HepG2 (cell line): ENCODE measurements around the gene TGM1. TPM values are rescaled to one million over a fixed set of nuclear protein-coding genes. Genes with fewer than 3 reads are reported as not detected.
A peak's percentile ranks its signal among the peaks of the same experiment; 100 is the strongest.

Experiments
- ASH2L ChIP-seq: fragments of 300-600, 200-600 bp; sonication (generic); IDR thresholded peaks from 2 replicates; pipeline ENCODE4 v1.7.0; 2017; ENCODE audit warnings: low read depth, mild to moderate bottlenecking, moderate library complexity, mixed read lengths, low read length; ENCODE audit not compliant: insufficient read length
- CCDC6 ChIP-seq: sonication (generic); formaldehyde crosslinking; IDR thresholded peaks from 2 replicates; pipeline ENCODE4 v1.8.1; 2022; ENCODE audit warnings: mild to moderate bottlenecking, missing genetic modification reagents, moderate library complexity
- GPN1 ChIP-seq: sonication (generic); formaldehyde crosslinking; IDR thresholded peaks from 2 replicates; pipeline ENCODE4 v1.5.1; 2020; ENCODE audit warnings: missing genetic modification reagents, borderline replicate concordance
- NFYB ChIP-seq: sonication (generic); formaldehyde crosslinking; IDR thresholded peaks from 2 replicates; pipeline ENCODE4 v1.4.0; 2020; ENCODE audit warnings: missing genetic modification reagents
- ZFP1 ChIP-seq: IDR thresholded peaks from 2 replicates; pipeline ENCODE4 v1.6.1; 2016
- ZNF180 ChIP-seq: sonication (generic); formaldehyde crosslinking; IDR thresholded peaks from 2 replicates; pipeline ENCODE4 v1.4.0; 2020; ENCODE audit warnings: low read depth, missing genetic modification reagents, borderline replicate concordance
- ZNF333 ChIP-seq: sonication (generic); formaldehyde crosslinking; IDR thresholded peaks from 2 replicates; pipeline ENCODE4 v1.4.0; 2020; ENCODE audit warnings: mild to moderate bottlenecking, missing genetic modification reagents, borderline replicate concordance
- ZNF510 ChIP-seq: sonication (generic); formaldehyde crosslinking; IDR thresholded peaks from 2 replicates; pipeline ENCODE4 v1.4.0; 2020; ENCODE audit warnings: low read depth, mild to moderate bottlenecking, missing genetic modification reagents
- ZNF564 ChIP-seq: sonication (generic); formaldehyde crosslinking; IDR thresholded peaks from 2 replicates; pipeline ENCODE4 v1.8.1; 2023; ENCODE audit warnings: mild to moderate bottlenecking, missing genetic modification reagents
- ZZZ3 ChIP-seq: sonication (generic); formaldehyde crosslinking; IDR thresholded peaks from 2 replicates; pipeline ENCODE4 v1.4.0; 2020; ENCODE audit warnings: missing genetic modification reagents, mild to moderate bottlenecking, borderline replicate concordance
- polyA plus RNA-seq, 8 experiments: library from polyadenylated mRNA; depleted of rRNA in 3 of 8; stranded (reverse) in 7 of 8; unstranded in 1 of 8; fragments of >200 nt; fragmentation: Illumina TruSeq in 4 of 8; extraction: Trizol in 4 of 8; gene quantifications; 2 replicates each; pipeline versions ENCODE4 v1.2.1 to v1.2.3, GENCODE V29; 2011 to 2016; ENCODE audit warnings: low read depth in 4 of 8, missing spikeins in 1 of 8, mixed read lengths in 1 of 8; ENCODE audit not compliant: insufficient read depth in 1 of 8
- total RNA-seq, 5 experiments: library from RNA; depleted of rRNA; stranded (reverse); fragments of >200 nt; fragmentation: Illumina TruSeq; extraction: Trizol; gene quantifications; 2 replicates each; pipeline ENCODE4 v1.2.3, GENCODE V29; 2016; ENCODE audit warnings: low read depth in 1 of 5
- TF ChIP-seq, protein P1 (sequence below): sonication (generic); formaldehyde crosslinking; IDR thresholded peaks from 2 replicates; pipeline ENCODE4 v1.4.0; 2020; ENCODE audit warnings: missing genetic modification reagents
- TF ChIP-seq, protein P2 (sequence below): sonication (generic); formaldehyde crosslinking; IDR thresholded peaks from 2 replicates; pipeline ENCODE4 v1.4.0; 2020; ENCODE audit warnings: missing genetic modification reagents
- TF ChIP-seq, protein P3 (sequence below): sonication (generic); formaldehyde crosslinking; IDR thresholded peaks from 2 replicates; pipeline ENCODE4 v1.4.0; 2020; ENCODE audit warnings: mild to moderate bottlenecking, missing genetic modification reagents
- TF ChIP-seq, protein P4 (sequence below): sonication (generic); formaldehyde crosslinking; IDR thresholded peaks from 2 replicates; pipeline ENCODE4 v1.4.0; 2020; ENCODE audit warnings: mild to moderate bottlenecking, missing genetic modification reagents
- TF ChIP-seq, protein P5 (sequence below): sonication (generic); formaldehyde crosslinking; IDR thresholded peaks from 2 replicates; pipeline ENCODE4 v1.8.1; 2023; ENCODE audit warnings: mild to moderate bottlenecking, moderate library complexity, missing genetic modification reagents
- TF ChIP-seq, protein P6 (sequence below): sonication (generic); formaldehyde crosslinking; IDR thresholded peaks from 2 replicates; pipeline ENCODE4 v1.8.0; 2022; ENCODE audit warnings: low read depth, missing genetic modification reagents
- TF ChIP-seq, protein P7 (sequence below): sonication (generic); formaldehyde crosslinking; conservative IDR thresholded peaks from 2 replicates; pipeline ENCODE4 v1.8.1; 2023; ENCODE audit warnings: missing genetic modification reagents

Gene TGM1
- total and polyA plus RNA-seq, 2 of the 13 experiments (the other 11 are each of a cell fraction or from before 2014, with no cell fraction given) = 3.2 to 10.6 TPM

DNA sequence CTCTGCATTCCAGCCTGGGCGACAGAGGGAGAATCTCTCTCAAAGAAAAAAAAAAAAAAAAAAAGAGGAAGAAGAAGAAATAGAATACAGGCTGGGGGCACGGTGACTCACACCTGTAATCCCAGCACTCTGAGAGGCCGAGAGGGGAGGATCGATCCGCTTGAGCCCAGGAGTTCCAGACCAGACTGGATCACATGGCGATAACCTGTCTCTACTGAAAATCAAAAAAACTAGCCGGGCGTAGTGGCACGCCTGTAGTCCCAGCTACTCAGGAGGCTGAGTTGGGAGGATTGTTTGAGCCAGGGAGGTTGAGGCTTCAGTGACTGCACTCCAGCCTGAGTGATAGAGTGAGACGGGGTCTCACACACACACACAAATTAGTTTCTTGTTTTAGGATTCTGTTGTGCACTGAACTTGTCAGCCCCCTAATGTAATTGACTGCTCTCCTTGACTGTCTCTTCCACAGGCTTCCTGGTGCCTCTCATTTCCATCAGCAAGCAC lies 19.6 kb downstream of the TGM1 start (continued):
- TF ChIP-seq, protein P1, sequence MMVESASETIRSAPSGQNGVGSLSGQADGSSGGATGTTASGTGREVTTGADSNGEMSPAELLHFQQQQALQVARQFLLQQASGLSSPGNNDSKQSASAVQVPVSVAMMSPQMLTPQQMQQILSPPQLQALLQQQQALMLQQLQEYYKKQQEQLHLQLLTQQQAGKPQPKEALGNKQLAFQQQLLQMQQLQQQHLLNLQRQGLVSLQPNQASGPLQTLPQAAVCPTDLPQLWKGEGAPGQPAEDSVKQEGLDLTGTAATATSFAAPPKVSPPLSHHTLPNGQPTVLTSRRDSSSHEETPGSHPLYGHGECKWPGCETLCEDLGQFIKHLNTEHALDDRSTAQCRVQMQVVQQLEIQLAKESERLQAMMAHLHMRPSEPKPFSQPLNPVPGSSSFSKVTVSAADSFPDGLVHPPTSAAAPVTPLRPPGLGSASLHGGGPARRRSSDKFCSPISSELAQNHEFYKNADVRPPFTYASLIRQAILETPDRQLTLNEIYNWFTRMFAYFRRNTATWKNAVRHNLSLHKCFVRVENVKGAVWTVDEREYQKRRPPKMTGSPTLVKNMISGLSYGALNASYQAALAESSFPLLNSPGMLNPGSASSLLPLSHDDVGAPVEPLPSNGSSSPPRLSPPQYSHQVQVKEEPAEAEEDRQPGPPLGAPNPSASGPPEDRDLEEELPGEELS (CRISPR knock-in tag) = peak; percentile 7; the same call in 1 of the 2 replicates
- no peak for TF ChIP-seq CCDC6 (CRISPR knock-in tag)
- TF ChIP-seq, protein P2, sequence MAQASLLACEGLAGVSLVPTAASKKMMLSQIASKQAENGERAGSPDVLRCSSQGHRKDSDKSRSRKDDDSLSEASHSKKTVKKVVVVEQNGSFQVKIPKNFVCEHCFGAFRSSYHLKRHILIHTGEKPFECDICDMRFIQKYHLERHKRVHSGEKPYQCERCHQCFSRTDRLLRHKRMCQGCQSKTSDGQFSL = no peak
- TF ChIP-seq ZNF564 (CRISPR knock-in tag) = no peak
- no peak for TF ChIP-seq NFYB (CRISPR knock-in tag)
- TF ChIP-seq, protein P3, sequence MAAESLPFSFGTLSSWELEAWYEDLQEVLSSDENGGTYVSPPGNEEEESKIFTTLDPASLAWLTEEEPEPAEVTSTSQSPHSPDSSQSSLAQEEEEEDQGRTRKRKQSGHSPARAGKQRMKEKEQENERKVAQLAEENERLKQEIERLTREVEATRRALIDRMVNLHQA (CRISPR knock-in tag) = no peak
- no peak; the same call in 1 of the 2 replicates for TF ChIP-seq ZNF510 (CRISPR knock-in tag)
- TF ChIP-seq, protein P4, sequence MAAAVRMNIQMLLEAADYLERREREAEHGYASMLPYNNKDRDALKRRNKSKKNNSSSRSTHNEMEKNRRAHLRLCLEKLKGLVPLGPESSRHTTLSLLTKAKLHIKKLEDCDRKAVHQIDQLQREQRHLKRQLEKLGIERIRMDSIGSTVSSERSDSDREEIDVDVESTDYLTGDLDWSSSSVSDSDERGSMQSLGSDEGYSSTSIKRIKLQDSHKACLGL (CRISPR knock-in tag) = no peak
- TF ChIP-seq, protein P5, sequence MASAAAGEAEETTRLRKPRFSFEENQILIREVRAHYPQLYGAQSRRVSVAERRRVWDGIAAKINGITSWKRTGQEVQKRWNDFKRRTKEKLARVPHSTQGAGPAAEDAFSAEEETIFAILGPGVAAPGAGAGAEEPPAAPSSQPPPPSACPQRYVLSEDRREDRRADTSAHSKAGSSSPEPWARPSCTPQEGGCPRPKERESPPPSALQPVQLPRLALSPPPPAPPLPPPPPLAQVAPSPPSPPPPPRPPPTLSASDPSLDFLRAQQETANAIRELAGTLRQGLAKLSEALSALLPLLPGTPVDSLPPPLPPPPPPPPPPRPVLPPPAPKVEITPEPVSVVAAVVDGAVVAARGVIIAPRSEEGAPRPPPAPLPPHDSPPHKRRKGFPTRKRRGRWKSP (CRISPR knock-in tag) = no peak
- TF ChIP-seq, protein P6, sequence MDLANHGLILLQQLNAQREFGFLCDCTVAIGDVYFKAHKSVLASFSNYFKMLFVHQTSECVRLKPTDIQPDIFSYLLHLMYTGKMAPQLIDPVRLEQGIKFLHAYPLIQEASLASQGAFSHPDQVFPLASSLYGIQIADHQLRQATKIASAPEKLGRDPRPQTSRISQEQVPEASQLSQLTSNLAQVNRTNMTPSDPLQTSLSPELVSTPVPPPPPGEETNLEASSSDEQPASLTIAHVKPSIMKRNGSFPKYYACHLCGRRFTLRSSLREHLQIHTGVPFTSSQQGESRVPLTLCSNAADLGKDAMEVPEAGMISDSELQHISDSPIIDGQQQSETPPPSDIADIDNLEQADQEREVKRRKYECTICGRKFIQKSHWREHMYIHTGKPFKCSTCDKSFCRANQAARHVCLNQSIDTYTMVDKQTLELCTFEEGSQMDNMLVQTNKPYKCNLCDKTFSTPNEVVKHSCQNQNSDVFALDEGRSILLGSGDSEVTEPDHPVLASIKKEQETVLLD (CRISPR knock-in tag) = no peak
- no peak for TF ChIP-seq GPN1 (CRISPR knock-in tag)
- TF ChIP-seq ASH2L = no peak
- TF ChIP-seq, protein P7, sequence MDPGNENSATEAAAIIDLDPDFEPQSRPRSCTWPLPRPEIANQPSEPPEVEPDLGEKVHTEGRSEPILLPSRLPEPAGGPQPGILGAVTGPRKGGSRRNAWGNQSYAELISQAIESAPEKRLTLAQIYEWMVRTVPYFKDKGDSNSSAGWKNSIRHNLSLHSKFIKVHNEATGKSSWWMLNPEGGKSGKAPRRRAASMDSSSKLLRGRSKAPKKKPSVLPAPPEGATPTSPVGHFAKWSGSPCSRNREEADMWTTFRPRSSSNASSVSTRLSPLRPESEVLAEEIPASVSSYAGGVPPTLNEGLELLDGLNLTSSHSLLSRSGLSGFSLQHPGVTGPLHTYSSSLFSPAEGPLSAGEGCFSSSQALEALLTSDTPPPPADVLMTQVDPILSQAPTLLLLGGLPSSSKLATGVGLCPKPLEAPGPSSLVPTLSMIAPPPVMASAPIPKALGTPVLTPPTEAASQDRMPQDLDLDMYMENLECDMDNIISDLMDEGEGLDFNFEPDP = no peak
- no peak for TF ChIP-seq ZZZ3 (CRISPR knock-in tag)
- no peak for TF ChIP-seq ZFP1 (CRISPR knock-in tag)
- 0 out of 2 replicates have a peak, but pooled peaks have one; percentile 56 for TF ChIP-seq ZNF180 (CRISPR knock-in tag)
- peak; percentile 87 for TF ChIP-seq ZNF333 (CRISPR knock-in tag)
